Kidney (tissue), 14 donors: Measurements from ENCODE around the gene DPH7. TPM values are rescaled to one million over a fixed set of nuclear protein-coding genes. Genes with fewer than 3 reads are reported as not detected.

Experiments
- DNase-seq, 5 donors: peaks; one replicate each; pipeline ENCODE4 v3.0.0-alpha.2; 2013 to 2020
- FAIRE-seq: peaks from 2 replicates; lab custom pipeline; 2012; peaks lifted over from hg19 to GRCh38; lab: Jason Lieb, UNC
- H3K27ac ChIP-seq, 2 donors: one replicate each; pipeline ENCODE4 v1.7.0; 2013; ENCODE audit warnings: low read depth in 2 of 2, low read length in 2 of 2, inconsistent platforms in 1 of 2
- H3K27me3 ChIP-seq: one replicate; pipeline ENCODE4 v1.7.1; 2013; ENCODE audit warnings: low read length, inconsistent platforms; ENCODE audit not compliant: control insufficient read depth, insufficient read depth
- H3K36me3 ChIP-seq, 3 donors: one replicate each; pipeline versions ENCODE4 v1.7.0 to v1.7.1; 2013; ENCODE audit warnings: low read length in 3 of 3, control low read depth in 1 of 3, inconsistent platforms in 1 of 3; ENCODE audit not compliant: insufficient read depth in 3 of 3, control insufficient read depth in 2 of 3
- H3K4me1 ChIP-seq, 3 donors: one replicate each; pipeline versions ENCODE4 v1.7.0 to v1.7.1; 2013; ENCODE audit warnings: low read length in 3 of 3, inconsistent platforms in 1 of 3, low read depth in 1 of 3; ENCODE audit not compliant: control insufficient read depth in 2 of 3, insufficient read depth in 2 of 3
- H3K4me3 ChIP-seq, 3 donors: one replicate each; pipeline versions ENCODE4 v1.7.0 to v1.8.1; 2013; ENCODE audit warnings: low read length in 3 of 3, control low read depth in 1 of 3, inconsistent platforms in 1 of 3
- H3K9ac ChIP-seq, 3 donors: one replicate each; pipeline versions ENCODE4 v1.7.0 to v1.7.1; 2013; ENCODE audit warnings: low read length in 3 of 3, control low read depth in 1 of 3, inconsistent platforms in 1 of 3
- H3K9me3 ChIP-seq, 3 donors: one replicate each; pipeline versions ENCODE4 v1.7.0 to v1.7.1; 2013; ENCODE audit warnings: low read length in 3 of 3, control low read depth in 1 of 3, inconsistent platforms in 1 of 3; ENCODE audit not compliant: control insufficient read depth in 2 of 3, insufficient read depth in 1 of 3
- intact Hi-C: fragments of 100-400 bp; cut with DNase I; formaldehyde crosslinking; loops from one replicate; pipeline ENCODE4 v1.11.1; 2022
- polyA plus RNA-seq: library from polyadenylated mRNA; stranded (reverse); fragments of 350-450 nt; fragmentation: Illumina TruSeq; extraction: RNeasy Lipid Tissue Mini Kit (QIAGEN cat#74804); gene quantifications from one replicate; pipeline ENCODE4 v1.2.3, GENCODE V29; 2014; ENCODE audit warnings: low read depth, low replicate concordance; ENCODE audit not compliant: insufficient read depth
- total RNA-seq: library from RNA; stranded (reverse); fragmentation: NEBNext Ultra II Directional; extraction: Animal tissue kit (Norgen Biotek cat#: 25700); gene quantifications from one replicate; pipeline ENCODE4 v1.2.1, GENCODE V29; 2021
- TF ChIP-seq, protein P1 (sequence below): IDR thresholded peaks from 3 replicates; pipeline ENCODE4 v1.5.1; 2012; ENCODE audit warnings: mild to moderate bottlenecking, moderate library complexity, borderline replicate concordance; ENCODE audit not compliant: insufficient read depth; ENCODE audit errors: extremely low read depth
- donor health status: control.
- donor health status: control.
- donor health status: control.
- donor health status: control.
- donor health status: control.
- donor health status: DM: yes; HTN: yes; CAD: no.
- donor health status: Normal renal cell carcinoma (clear cell type).

DPH7 gene
- total and polyA plus RNA-seq, 2 donors from 2014 or later = 23.2 to 31.4 TPM

DNA sequence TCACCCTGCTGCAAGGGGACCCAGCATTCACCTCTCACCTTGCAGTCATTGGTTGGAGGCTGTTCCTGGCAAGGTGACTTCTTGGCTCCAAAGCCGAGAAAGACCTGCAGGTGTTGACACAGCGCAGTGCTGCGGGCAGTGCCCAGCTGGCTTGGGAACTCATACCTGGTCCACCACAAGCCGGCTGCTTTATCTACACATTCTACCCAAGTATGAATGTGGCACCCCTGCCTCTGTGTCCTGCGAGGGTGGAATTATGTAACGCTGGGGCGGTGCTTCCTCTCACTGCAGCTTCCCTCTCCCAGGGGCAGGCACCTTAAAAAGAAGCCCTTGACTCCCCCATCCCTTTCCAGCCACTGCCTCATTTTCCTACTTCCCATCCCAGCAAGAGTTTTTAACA lies 14.0 kb upstream of the DPH7 start:
- peaks cover 0 to 5% (median 0%) of the 10 kb centered on the region in 3 donors for H3K36me3 ChIP-seq
- peaks cover 0 to 10% (median 4%) of the 10 kb centered on the region in 3 donors for H3K4me1 ChIP-seq
- H3K9me3 ChIP-seq = no peaks in the 10 kb centered on the region
- no peak overlapping the region for H3K27ac ChIP-seq
- no peak overlapping the region for H3K9ac ChIP-seq
- FAIRE-seq (no peak), DNase-seq (no peak)
- H3K4me3 ChIP-seq = no peak overlapping the region
- intact Hi-C loops = no loop called here
- TF ChIP-seq, protein P1, sequence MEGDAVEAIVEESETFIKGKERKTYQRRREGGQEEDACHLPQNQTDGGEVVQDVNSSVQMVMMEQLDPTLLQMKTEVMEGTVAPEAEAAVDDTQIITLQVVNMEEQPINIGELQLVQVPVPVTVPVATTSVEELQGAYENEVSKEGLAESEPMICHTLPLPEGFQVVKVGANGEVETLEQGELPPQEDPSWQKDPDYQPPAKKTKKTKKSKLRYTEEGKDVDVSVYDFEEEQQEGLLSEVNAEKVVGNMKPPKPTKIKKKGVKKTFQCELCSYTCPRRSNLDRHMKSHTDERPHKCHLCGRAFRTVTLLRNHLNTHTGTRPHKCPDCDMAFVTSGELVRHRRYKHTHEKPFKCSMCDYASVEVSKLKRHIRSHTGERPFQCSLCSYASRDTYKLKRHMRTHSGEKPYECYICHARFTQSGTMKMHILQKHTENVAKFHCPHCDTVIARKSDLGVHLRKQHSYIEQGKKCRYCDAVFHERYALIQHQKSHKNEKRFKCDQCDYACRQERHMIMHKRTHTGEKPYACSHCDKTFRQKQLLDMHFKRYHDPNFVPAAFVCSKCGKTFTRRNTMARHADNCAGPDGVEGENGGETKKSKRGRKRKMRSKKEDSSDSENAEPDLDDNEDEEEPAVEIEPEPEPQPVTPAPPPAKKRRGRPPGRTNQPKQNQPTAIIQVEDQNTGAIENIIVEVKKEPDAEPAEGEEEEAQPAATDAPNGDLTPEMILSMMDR = no peak
- no peaks in the 10 kb centered on the region for H3K27me3 ChIP-seq

DNA sequence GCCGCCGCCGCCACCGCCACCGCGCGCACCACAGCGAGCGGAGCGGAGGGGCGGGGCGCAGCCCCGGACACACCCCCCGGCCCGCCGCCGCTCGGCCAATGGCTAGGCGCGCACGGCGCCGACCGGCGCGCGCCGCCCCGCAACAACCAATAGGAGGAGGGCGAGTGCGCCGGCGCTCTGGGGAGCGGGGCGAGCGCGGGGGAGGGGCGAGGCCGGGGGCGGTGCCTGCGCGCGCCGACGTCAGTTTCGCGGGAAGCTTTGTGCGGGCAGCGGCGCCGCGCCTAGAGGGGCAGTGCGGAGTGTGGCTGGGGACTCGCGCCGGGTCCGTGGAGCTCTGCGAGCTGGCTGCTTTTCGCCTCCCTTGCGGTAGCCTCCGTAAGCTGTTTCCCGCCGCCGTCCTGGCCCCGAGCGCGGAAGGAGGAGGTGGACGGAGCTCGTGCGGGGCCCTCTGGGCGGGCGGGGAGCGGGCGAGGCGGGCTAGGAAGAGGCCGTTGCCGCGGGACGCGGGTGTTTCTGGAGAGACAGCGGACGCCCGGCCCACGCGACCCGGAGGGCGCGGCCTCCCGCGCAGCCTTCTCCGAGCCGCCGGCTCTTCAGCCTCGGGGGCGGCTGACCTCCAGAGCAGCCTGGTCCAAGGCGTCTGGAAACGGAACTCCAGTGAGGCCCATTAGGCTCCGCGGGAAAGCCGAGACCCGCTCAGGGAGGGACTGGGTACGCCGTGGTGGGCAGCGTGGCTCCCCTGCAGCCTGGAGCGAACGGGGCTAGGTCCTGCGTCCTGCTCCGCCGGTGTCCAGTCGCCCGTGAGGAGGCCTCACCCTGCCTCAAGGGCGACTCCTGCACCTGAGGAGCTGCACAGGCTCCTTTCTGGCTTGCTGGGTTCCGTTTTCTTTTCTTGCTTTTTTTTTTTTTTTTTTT lies 12.0 kb upstream of the DPH7 start, which contains the start of gene ZMYND19:
ZMYND19 (minus strand) TSS at position 44 of the 915 bp plus-strand sequence. CDS start 249 bp downstream, outside the sequence.
- Histone ChIP-seq H3K4me1 (peaks cover 0 to 10% (median 4%) of the 10 kb centered on the region in 3 donors), H3K9me3 (no peaks in the 10 kb centered on the region), H3K4me3 (peak within 1 kb of the TSS; percentile 57 to 68 (median 67)), H3K27me3 (no peaks in the 10 kb centered on the region), H3K9ac (peak within 1 kb of the TSS; percentile 10 to 67 (median 60)), H3K27ac (no peak within 1 kb of the TSS), H3K36me3 (peaks cover 0 to 18% (median 0%) of the 10 kb centered on the region in 3 donors)
- DNase-seq (peak; percentile 90 to 96 (median 95)), FAIRE-seq (no peak)
- TF ChIP-seq, protein P1 = no peak
- intact Hi-C loops = no loop called here

DNA sequence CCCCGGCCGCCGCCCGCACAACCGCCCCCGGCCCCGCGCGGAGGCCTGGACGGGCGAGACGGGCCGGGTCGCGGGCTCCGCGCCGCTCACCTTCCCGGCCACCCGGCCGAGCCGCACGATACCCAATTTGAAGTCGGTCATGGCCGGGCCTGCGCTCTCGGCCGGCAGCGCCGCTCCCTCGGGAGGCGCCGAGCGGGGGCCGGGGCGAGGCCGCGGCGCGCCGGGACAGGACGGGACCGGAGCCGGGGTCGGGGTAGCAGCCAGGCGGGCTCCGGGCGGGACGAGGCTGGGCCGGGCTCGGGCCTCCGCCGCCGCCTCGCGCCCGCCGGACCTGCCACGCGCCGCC lies 11.4 kb upstream of the DPH7 start:
- FAIRE-seq (no peak), DNase-seq (peak in 1 of 5 donors; percentile 58)
- H3K4me3 ChIP-seq = no peak overlapping the region
- no peaks in the 10 kb centered on the region for H3K9me3 ChIP-seq
- peaks cover 0 to 18% (median 0%) of the 10 kb centered on the region in 3 donors for H3K36me3 ChIP-seq
- intact Hi-C loops = no loop called here
- TF ChIP-seq, protein P1 = no peak
- H3K27ac ChIP-seq = no peak overlapping the region
- H3K4me1 ChIP-seq = peaks cover 0 to 10% (median 4%) of the 10 kb centered on the region in 3 donors
- H3K9ac ChIP-seq = no peak overlapping the region
- no peaks in the 10 kb centered on the region for H3K27me3 ChIP-seq
